ENCODE data around the gene NCOA7.

- no peak for TF ChIP-seq CTCF (IDR thresholded peaks at IDR 0.05)
- TF ChIP-seq EZH2 (IDR thresholded peaks at IDR 0.05), result no peak
- no peak for TF ChIP-seq EZH2phosphoT487 (IDR thresholded peaks at IDR 0.05)
Observed at GRCh38 chr6:125853756-125854155, 63.0 kb downstream of the NCOA7 start.
